DMS114 treated with DMSO at 0.1 percent for 48 hours (cell line): Measurements from ENCODE around the gene TSPAN18.

Experiments used
- DNase-seq: peaks from one replicate; lab custom pipeline; 2025; ENCODE audit not compliant: unreplicated experiment; lab: John Stamatoyannopoulos, UW

The TSPAN18 gene

DNA sequence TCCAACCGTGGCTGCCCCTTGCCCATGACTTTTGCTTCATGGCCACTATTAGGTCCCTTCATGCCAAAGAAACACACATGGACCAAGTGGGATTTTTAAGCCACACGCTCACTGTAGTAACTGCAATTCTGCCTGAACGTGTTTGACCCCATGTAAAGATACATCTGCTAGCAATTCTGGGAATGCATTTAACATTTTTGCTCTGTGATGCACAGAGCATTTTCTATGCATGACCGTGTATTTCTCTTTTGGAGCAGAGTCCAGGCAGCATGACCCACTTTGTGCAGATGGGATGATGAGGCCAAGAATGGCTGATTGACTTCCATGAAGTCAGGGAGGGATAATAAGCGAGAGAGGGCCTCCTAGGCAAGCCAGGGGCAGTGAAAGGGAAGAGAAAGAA lies 115.5 kb downstream of the TSPAN18 start:
- DNase-seq = no peak

DNA sequence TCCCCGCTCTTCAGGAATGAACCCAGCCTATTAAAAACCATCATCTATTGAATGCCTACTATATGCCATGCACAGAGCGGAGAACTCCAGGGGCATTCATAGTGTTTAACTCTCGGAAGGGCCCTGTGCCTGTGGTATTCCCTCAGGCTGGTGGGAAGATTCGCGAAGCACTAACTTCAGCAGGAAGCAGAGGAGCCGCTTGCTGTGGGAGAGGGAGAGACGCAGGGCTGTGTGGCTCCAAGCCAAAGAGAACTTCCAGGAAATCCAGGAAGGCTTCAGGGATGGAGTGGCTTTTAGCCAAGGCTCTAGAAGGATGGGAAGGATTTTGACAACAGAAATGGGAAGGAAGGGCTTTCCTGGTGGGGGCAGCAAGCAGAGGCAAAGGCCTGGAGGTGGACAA lies 120.1 kb downstream of the TSPAN18 start:
- DNase-seq = no peak

DNA sequence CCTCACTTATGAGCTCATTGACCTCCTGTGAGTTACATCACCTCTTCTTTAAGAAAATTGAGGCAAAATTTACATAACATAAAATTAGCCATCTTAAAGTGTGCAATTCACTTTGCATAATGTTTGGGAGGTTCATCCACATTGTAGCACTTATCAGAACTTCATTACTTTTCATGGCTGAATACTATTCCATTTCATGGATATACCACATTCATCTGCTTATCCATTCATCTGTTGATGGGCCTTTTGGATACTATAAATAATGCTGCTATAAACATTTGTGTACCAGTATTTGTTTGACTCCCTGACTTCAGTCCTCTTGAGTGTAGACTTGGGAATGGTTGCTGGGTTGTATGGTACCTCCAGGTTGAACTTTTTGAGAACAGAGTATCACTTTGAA lies 120.6 kb downstream of the TSPAN18 start:
- DNase-seq = no peak

DNA sequence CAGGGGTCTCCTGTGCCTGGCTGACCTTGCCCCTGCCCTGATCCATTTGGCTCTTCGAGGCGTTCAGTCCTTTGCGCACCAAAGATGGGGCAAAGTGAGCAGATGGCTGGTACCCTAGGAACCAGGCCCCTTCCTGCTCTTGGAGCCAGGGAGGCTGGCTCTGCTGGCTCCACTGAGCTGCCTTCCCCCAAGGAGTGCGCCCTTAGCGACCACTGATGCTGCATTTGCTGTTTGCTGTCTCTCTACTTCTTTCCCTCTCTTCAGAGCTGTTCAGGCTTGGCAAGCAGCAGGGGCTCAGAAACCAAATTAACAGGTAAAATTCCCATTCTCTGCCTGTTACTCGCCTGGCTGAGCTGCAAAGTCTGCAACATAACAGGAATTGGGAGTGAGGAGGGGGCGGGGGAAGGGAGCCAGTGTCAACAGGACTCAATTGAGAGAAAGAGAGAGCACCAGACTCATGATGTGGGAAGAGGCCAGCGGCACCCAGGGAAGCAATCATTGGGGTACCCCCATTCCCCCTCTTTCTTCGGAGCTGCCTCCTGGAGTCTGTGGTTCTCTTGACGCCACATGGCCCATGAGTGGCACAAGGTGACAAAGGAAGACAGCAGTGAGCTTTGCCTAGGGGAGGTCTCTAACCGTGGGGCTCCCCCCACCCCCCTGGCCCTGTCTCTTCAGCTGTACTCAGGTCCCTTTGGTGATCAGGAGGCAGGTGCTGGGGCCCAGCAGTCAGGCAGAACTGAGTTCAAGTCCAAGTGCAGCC lies 121.6 kb downstream of the TSPAN18 start:
- DNase-seq = no peak

DNA sequence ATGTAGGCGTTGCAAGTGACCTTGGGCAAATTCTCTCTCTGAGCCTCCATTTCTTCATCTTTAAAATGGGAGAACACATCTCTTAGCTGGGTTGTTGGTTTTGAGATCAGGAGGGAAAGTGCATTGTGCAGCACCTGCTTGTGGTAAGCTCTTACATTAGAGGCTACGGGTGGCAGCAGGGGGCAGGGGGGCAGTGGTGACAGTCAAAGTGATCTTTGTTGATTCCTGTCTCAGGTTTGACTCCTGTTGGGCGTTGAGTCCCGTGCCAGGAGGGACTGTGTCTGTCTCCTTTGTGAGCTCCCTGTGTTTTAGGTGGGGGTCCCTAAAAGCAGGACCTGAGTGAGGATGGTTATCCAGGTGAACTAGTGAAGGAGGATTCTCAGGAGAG lies 122.2 kb downstream of the TSPAN18 start:
- no peak for DNase-seq

DNA sequence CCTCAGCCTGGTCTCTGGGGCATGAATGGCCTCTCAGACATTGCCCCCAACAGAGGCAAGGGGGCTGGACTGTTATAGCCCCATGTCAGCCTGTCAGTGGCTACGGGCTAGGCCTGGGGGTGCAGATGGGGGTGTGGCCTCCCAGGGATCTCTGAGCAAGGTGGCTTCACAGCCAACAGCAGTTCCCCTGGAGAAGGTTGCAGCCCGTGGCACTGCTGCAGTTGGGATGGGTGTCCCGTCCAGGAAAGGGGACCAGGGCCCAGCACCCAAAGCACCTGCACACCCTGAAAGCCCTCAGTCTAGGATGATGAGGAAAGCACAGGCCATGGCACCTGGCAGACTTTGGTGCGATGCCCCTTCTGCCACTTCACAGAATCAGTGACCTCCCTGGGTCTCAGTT lies 122.7 kb downstream of the TSPAN18 start:
- no peak for DNase-seq

DNA sequence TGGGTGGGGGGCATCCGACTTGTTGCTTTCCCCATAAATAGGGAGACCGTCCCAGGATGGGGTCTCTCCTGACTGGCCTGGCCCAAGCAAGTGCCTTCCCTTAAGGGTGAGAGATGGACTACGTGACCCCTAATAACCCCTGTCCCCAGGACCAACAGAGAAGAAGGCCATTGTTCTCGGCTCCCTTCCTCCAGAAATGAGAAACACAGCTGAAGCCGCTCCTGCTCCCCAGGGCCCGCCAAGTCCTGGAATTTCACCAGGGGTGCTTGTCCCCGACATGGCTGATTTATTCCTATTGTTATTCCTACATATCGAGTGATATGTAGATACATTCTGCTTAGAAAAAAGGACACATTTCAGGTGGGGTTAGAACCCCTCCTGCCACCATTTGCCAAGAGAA lies 123.2 kb downstream of the TSPAN18 start:
- DNase-seq = no peak

DNA sequence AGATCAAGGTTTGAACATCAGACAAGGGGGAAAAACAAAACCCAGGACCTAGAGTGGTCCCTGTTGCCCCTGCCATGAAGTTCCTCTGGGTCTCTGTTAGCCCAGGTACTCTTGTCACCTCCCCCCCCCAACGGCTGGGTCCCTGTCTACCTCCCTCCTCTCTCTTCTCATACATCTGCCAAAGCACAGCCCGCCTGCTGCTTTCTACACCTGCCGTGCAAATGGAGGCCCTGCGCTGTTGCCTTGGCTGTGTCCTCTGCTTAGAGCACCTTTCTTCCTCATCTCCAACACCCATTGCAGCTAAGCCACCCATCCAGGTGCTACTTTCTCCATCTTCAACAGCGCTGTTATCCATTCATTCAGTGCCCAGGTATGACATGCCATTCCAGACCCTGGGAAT lies 124.7 kb downstream of the TSPAN18 start:
- no peak for DNase-seq

DNA sequence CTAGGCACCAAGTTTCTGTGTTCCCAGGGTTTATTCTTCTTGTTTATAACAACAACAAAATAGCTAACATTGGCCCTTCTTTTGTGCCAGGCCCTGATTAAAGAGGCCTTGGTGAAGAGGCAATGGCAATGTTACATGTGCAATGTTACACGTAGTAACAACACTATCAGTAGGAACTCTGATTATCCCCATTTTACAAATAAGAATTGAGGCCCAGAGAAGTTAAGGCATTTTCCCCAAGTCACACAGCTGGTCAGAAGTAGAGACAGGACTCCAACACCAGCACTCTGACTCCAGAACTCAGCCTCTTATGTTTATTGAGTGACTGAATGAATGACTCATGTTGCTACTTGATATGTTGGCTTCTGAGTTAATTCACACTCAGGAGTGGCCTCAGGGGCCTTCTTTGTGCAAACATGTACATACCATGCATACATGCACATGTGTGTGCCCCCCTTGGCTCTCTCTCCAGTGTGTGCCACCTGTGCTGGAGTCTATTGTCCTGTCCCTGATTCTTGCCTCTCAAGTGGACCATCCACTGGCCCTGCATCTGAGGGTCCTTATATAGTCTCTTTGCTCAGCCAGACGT lies 125.5 kb downstream of the TSPAN18 start:
- no peak for DNase-seq

DNA sequence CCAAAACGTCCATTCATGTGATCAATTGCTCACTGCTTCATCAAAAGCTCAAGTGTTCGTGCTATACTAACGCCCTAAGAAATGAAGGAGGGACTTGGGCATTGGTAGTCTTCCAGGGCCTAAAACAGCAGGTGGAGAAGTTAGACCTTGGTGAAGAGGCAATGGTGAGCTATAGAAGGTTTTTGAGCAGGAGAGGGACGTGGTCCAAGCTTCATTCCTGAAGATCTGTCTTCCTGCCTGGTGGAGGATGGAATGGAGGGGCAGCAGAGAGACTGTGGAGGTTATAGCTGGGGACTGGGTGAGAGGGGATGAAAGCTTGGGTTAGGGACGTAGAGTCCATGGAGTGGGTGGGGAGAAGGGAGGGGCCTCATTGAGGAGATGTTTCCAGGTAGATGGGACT lies 126.2 kb downstream of the TSPAN18 start:
- DNase-seq = no peak

- no peak for DNase-seq
Measured at GRCh38 chr11:44853666-44854065, 126.9 kb downstream of the TSPAN18 start.

DNA sequence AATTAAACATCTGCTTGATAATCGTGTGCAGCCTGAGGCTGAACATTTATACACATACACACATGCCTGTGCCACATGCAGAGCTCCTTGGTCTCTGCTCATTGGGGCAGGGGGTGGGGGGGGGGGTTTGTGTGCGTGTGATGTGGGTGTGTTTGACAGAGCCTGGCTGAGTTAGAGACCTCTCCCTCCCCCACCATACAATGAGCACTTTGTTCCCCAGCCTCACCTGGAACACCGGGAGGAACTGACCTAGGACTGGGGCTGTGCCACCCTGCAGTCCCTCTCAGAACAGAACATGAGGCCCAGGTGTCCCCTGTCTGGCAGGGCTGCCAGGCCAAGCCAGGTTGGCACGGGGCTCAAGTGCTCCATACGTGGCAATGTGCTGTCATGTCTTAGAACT lies 127.3 kb downstream of the TSPAN18 start:
- DNase-seq = no peak

DNA sequence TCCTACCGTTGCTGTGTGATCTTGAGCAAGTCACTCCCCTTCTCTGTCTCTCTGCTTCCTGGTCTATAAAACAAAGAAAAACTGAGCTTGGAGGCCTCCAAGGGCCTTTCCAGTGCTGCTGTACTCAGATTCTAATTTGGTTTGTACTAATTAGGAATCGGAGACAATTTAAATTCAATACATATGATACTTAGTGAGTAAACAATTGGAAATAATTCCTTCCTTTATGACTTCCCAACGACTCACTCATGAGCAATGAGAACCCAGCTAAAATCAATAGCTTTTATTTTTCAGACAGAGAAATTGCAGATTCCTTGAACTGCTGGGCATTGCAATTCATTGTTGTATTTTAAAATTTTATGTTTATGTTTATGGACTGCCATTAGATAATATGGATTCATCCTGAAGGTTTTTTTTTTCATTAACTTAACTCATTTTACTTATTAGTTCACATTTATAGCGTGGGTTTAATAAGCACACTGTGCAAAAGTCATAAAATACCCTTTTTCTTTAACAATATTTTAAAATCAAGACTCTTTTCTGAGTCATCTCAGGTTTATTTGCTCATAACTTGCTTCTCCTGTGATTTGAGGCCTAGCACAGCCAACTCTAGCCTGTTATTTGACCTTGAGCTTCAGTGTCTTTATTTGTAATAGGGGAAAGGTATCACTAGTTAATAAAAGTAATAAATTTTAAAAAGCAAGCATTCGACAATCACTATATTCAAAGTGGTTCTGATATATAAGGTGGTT lies 128.2 kb downstream of the TSPAN18 start:
- DNase-seq = no peak

DNA sequence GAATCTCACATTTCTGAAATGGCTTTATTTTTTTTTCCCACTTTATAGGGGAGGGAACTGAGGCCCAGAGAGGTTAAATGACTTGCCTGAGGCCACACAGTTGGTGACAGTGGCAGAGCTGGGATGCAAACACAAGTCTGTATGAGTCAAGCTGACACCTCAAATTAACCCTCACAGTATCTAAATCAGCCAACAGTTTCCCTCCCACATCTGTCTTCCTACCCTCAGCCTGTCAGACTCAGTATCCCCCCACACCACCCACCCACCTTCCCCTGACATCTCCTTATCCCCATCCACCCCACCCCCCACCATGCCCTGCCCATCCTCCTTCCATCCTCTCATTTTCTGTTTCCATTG lies 128.7 kb downstream of the TSPAN18 start:
- DNase-seq = no peak

DNA sequence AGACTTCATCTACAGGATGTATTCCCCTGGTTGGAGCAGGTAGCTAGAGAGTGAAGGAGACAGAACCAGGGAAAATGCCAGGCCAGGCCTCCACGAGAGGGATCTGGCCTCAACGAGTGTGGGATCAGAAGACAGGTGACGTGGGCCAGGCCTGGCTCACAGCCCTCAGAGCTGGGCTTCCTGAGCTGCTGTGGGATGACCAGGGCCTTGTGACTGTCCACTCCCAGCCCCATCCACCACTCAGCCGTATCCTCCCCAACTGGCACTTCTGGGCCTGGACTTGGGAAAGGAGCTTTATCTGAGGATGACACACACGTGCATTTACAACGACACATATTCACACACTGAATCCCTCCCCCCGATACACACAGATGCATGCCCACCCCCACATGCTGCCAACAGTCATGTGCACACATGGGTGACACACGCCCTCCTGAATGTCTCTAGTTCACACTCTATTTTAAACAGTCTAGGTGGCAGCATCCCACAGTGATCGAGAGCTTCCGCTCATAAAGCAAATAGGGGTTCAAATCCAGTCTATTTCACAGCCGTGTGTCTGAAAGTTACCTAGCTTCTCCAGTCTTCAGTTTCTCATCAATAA lies 130.8 kb downstream of the TSPAN18 start:
- no peak for DNase-seq

GRCh38 chr11:44858796-44859527 lies 132.2 kb downstream of the TSPAN18 start:
- no peak for DNase-seq

DNA sequence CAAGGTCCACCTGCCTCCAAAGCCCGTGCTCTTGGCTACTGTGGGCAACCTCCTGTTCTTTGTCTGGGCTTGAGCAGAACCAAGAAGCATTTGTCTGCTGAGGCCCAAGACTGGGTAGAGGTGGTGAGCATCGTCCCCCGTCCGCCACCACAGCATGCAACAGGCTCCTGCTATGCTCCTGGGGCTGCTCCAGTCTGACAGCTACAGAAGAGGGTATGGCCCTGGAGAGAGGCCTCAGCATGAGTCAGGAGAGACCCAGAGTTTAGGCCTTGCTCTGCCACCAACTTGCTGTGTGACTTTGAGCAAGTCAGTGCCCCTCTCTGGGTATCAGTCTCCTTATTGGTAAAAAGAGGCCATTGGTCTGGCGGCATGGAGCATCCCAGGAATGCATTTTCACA lies 132.8 kb downstream of the TSPAN18 start:
- no peak for DNase-seq

- no peak for DNase-seq
Measured at GRCh38 chr11:44860346-44860745, 133.6 kb downstream of the TSPAN18 start.

DNA sequence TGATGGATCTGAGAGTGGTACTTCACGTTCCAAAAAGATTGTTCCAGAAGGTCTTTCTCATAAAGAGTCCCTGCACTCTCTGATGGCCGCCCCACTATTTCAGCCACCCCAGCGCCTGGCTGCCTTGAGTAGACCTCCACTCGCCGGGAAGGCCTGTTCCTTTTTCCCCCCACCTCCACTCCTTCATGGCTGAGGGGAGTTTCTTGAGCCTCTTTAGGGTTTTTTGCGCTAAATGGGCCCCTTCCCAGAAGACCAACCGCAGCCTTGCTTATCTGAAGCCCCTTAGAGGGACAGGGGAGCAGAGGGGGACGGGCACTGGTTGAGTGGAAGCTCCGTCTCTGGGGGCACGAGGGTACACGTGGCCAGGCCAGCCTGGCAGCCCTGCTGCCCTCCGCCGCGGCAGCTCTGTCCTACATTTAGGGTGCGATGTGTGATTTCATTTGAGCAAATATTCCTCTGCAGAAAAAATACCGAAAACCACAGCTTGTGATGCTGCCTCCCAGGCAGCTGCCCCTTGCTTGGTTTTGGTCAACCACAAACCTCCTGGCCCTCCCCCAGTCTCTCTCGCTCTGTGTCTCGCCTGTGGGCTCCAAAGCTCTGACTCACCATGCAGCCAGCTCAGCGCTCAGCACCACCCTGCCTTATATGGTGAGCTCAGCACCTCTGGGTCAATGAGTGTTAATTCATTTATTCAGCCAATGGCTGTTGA lies 135.2 kb downstream of the TSPAN18 start:
- DNase-seq = no peak

GRCh38 chr11:44862558-44863101 lies 135.9 kb downstream of the TSPAN18 start:
- no peak for DNase-seq
